Iris pigment epithelial cell (primary cell): ENCODE data around the gene KRT86.

ENCODE experiments used
- DNase-seq: peaks from one replicate; pipeline ENCODE4 v3.0.0-alpha.2; 2011; ENCODE audit warnings: low read depth

KRT86 gene

DNA sequence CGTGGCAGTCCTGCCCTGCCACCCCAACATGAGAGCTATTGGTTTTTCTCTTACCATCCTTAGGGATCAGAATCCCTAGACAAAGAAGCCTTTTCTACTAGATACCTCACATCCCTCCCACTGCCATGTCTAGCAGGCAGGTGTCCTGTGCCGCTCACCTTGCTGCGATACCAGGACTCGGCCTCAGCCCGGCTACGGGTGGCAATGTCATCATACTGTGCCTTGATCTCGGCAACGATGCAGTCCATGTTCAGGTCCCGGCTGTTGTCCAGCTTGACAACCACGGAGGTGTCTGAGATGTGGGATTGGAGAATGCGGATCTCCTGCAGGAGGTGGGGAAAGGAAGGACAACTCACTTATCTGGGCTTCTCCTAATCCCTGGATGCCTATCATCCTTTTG, 42.3 kb downstream of the KRT86 start:
- DNase-seq = no peak

- no peak for DNase-seq
Observed at GRCh38 chr12:52317468-52318052, 43.1 kb downstream of the KRT86 start.

DNA sequence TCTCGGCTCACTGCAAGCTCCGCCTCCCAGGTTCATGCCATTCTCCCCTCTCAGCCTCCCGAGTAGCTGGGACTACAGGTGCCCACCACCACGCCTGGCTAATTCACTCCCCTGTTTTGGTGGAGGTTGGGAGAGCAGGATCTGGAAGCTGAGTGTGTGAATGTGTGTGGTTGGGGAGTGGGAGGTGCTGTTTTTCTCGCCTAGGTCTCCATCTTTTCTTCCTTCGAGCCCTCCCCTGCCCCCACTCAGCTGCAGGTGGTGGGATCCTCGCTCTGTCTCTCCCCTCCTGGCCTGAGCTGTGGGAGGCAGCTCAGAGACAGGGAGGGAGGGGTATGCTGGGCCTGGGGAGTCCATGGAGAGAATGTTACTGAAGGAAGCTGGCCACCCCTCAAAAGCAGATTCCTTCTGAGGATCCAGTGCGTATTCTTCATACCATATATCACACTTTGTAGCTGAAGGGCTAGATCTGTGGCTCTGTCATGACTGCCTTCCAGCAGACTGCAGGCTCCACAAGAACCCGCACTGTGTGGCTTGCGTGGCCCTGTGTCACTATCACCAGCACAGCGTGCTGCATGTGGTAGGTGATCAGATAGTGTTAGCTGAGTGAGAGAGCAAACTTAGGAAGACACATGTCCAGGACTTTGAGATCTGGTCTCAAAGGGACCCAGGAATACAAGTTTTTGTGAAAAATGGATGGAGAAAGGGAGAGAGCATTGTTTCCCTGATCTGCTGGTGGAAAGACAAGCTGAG, 44.0 kb downstream of the KRT86 start:
- no peak for DNase-seq

DNA sequence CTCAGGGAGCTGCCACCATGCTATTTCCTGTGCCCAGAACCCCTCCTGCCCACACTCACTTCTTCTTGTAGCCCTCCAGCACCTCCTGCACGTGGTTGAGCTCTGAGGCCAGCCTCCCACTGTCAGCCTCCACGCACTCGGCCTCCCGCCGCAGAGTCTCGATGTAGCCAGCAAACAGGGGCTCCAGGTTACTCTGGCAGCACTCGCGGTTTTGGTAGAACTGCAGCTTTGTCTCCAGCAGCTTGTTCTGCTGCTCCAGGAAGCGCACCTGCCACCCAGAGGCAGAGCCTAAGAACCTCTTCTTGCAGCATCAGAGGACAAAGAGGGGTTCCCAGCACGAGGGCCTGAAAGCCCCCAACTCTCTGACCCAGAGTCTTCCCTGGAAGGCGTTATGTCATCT, 44.7 kb downstream of the KRT86 start:
- peak; percentile 3 for DNase-seq

DNA sequence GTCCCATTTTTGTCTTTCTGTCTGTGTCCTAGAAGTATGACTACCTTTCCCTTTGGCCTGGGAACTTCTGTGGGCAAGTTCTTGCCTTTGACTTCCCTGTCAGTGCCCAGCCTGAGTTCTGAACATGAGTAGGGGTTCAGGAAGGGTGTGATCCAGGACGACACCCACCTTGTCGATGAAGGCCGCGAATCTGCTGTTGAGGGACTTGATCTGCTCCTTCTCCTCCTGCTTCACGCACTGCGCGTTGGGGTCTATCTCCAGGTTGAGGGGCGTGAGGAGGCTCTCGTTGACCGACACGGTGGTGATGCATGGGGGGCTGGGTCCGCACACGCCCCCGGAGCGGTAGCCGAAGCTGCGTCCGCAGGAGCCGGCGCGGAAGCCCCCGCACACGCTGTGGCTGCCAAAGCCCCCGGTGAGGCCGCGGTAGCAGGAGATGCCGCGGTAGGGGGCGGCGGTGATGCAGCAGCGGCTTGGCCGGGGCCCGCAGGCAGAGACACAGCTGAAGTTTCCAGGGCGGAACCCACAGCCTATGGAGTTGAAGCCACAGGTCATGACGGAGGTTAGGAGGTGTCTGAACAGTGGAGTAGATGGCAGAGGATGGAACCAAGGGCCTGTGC, 46.4 kb downstream of the KRT86 start, which contains the start of gene KRT83:
Gene KRT83, minus strand, starts transcription at position 615 of the 617 bp plus-strand sequence. Its CDS starts 63 bp downstream, at position 552.
- DNase-seq = no peak

GRCh38 chr12:52321418-52321817, 47.0 kb downstream of the KRT86 start:
- no peak for DNase-seq

DNA sequence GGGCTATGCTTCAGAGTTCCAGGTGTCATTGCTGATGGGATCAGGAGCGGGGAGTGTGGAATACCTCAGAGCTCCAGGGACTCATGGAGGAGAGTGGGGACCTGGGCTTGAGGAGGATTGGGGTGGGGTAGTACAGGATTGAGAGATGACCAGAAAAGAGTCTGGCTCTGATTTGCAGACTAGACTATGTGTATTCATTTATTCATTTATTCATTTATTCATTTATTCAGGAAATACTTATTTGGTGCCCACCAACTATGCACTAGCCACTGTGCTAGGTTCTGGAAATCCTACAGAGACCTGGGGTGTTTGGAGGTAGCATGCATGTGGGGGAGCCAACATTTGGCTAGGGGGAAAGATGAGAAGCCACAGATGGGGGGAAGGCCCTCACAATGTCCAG, 47.6 kb downstream of the KRT86 start:
- DNase-seq = no peak

DNA sequence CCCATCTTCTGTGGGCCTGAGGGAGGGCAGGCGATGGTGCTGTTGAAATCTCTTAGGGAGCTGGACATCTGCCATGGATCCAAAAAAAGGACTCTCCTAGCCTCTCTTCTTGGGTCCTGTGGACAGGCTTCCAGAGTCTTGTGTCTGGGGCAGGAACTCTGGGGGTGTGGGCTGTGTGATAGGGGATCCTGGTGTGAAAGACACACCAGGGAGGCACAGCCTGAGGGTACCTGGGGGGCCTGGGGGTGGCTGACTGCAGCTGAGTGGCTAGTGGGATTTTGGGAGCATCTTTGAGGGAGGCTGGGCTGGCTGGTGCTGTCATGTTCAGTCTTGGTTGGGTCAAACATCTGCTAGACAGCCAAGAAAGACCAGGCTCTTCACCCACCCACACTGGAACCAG, 48.6 kb downstream of the KRT86 start:
- no peak for DNase-seq

- no peak for DNase-seq
Observed at GRCh38 chr12:52323416-52324152, 49.1 kb downstream of the KRT86 start.

DNA sequence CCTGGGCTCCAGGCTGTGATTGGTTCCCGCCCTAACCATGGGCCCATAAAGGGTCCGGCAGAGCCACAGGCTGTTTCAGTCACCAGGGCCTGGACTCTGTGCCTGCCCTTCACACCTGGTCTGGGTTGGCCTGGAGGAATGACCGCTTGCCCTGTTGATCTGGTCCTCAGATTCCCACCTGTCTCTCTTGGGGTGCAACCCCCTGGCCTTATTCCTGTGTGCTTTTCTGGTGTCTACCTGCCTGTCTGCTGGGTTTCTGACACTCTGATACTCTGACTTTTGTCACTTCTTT, 49.7 kb downstream of the KRT86 start:
- no peak for DNase-seq

DNA sequence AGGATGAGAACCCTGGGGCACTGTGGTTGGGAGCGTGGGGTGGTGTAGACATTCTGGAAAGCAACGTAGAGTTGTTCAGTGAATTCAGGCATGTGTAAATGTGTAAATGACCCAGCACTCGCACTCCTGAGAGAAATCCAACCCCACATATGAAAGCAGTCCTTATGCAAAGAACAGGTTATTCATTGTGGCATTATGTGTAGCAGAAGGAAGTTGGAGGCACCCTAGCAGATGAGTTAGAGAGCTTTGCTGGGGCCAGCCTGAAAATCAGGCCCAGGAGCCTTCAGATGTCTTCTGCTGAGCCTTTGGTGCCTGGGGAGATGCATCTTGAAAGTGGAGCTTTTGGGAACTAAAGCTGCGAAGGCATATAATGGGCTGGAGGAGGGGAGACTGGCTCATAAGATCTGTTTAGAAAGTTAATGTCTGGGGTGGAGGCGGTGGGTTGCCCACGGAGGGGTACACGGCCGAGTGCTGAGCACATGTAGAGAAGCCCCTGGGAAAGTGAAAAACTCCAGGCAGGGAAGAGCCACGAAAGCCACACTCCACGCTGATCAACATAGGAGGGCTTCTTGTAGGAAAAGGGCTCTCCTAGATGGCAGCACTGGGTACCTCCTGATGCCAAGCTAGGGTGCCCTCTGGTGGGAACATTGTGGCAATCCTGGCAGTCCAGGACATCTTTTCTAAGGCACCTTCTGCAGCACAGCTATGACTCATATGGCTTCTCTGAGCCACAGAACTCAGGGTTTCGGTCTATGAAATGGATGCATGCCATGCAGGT, 52.8 kb downstream of the KRT86 start:
- DNase-seq = peak; percentile 88

- DNase-seq = no peak
Observed at GRCh38 chr12:52327830-52328500, 53.5 kb downstream of the KRT86 start.

DNA sequence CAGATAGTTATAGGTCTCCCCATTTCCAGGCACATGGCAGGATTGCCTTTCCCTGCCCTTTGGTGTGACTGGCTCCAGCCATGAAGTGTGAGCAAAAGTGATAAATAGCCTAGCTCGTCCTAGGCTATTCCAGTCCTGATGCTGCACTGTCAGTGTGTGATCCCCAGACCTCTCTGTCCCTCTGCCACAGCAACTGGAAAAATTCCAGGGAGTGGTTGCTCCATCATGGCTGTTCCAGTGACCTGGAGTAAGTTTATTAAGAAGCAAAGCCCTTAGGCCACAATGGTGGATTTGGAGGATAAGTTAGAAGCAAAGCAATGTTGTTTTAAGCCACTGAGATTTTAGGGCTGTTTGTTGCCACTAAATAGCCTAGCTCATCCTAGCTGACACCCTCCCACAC, 56.6 kb downstream of the KRT86 start:
- DNase-seq = no peak

GRCh38 chr12:52331833-52332232, 57.4 kb downstream of the KRT86 start:
- DNase-seq = no peak

GRCh38 chr12:52332381-52332780, 57.9 kb downstream of the KRT86 start:
- DNase-seq = no peak

- DNase-seq = no peak
Observed at GRCh38 chr12:52333321-52333720, 58.9 kb downstream of the KRT86 start.

DNA sequence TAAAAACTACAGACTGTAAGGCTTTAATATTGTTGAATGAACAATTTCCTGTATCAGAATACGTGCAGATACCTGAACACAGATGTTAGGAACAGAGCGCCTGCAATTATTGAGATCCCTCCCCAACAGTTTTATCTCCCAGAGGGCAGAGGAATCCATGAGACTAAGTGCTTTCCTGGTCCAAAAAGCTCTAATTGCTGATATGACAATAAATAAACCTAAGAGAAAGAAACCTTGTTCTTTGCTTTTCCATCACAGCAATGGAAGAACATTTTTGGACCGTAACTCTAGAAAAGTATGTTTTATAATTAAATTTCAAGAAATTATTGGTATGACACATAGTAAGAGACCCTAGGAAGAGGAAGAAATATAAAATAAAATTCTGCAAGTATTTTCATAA, 59.7 kb downstream of the KRT86 start:
- DNase-seq = no peak

- no peak for DNase-seq
Observed at GRCh38 chr12:52335598-52336262, 61.3 kb downstream of the KRT86 start.

GRCh38 chr12:52336641-52337040, 62.2 kb downstream of the KRT86 start:
- DNase-seq = no peak

DNA sequence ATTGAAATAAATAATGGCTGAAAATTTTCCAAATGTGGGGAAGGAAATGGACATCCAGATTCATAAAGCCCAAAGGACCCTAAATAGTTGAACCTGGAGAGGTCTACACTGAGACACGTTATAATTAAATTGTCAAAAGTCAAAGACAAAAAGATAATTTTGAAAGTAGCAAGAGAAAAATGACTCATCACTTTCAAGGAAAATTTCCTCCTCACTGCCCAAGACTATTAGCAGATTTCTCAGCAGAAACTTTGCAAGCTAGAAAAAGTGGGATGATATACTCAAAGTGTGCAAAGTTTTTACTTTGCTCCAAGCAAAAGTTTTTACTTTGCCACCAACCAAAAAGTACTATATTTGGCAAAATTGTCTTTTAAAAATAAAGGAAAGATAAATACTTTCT, 62.6 kb downstream of the KRT86 start:
- DNase-seq = peak; percentile 9
